ENCODE data around the gene IPCEF1.
"Not testable (repeated sequence)": the region's sequence is repeated elsewhere in the genome, so short reads cannot be mapped to it uniquely, and the experiment has no call there.

IPCEF1 gene

DNA sequence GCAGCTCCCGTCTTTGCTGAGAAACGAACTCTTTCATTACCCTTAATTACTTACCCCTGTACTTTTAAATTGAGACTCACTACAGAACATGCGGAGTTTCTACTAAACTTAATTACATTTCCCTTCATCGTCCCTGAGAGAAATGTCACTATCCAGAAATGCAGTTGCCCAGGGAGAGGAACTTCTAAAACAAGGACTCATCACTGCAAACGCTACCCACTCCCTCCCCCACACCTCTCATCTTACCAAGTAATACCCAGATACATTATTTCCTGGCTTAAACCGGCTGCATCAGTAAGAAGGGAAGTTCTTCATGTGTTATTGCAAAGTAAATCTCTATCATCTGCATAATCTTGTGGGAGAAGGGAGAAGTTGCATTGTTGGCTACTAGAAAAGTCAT, 138.3 kb downstream of the IPCEF1 start:
- peak; percentile 75 for DNase-seq

DNA sequence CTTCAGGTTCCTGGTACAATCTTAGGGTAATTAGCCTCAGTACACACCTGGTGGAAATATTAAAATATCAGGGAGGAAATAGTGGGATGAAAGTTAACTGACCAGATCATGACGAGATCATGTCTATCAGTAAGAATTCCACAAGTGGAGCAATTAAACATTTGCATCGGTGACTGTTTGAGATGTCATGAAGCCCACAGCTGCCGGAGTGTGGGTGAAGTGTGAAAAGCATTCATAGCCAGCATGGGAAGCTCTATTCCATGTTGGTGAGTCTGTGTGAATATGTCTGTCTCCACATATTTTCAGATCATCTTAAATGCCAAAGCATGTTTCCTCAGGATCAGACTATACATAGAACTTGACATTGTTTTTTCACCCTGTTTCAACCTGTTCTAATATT, 142.8 kb downstream of the IPCEF1 start:
- DNase-seq = no peak

DNA sequence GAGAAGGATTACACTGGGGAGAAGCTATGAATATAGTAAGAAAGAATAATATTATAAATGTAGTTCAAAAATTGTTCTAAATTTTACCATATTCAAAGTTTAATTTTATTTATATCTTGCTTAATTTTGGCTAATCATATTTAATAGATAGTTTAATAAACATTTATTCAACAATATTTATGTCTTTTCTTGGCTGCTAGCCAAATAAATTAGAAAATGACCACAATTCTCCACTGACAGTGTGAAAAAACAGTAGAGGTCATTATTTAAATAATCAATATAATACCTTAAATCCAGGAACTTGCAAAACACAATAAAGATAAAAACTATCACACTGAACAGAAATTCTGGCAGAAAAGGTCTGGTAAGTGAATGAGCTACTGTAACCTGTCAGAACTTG, 145.9 kb downstream of the IPCEF1 start:
- DNase-seq = no peak

DNA sequence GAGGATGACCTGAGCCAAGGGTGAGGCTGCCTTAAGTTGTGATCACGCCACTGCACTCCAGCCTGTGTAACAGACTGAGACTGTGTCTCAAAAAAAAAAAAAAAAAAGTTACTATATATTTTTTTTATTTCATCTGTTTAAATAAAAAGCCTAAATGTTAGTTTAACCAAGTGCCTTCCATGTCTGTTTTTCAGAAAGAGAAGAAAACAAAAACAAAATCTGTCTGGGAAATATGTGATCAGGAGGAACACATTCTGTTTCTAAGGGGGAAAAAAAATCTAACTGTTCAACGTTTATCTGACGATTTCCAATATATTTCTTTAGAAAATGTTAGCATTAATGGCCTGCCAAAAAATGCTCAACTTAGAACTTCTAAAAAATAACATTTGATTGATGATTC, 147.0 kb downstream of the IPCEF1 start:
- no peak for DNase-seq

DNA sequence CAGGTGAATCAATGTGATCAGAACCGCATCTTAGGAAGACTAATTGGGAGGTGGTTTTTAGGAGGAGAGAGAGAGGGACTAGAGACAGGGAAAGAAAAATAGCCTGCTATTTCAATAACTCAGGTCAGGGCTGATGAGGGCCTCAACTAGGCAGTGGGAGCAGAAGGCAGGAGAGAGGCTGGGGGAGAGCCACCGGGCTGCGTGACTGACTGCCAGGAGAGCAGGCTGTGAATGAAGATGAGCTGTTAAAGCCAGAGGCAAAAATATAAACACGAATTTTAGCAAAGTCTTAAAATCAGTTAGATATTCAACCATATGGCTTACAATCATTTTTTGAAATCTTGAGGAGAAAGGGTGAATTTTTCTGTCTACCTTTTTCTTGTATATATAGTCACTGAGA, 149.6 kb downstream of the IPCEF1 start:
- DNase-seq = no peak

DNA sequence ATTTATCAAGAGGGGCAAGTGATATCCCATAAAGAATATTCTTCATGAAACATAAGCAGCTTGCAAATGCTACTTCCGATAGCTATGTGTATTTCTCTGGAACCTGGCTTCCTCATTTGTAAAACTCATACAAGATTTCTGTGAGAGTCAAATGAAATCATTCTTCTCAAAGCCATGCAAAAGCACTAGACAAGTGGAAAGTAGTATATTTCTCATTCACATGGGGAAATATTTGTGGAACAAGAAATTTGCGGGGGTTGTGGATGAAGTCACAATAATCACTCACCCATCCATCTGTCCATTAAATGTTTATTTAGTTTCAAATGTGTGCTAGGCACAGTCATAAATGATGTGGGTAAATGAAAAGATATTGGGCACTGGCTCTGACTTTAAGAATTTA, 150.5 kb downstream of the IPCEF1 start:
- no peak for DNase-seq

DNA sequence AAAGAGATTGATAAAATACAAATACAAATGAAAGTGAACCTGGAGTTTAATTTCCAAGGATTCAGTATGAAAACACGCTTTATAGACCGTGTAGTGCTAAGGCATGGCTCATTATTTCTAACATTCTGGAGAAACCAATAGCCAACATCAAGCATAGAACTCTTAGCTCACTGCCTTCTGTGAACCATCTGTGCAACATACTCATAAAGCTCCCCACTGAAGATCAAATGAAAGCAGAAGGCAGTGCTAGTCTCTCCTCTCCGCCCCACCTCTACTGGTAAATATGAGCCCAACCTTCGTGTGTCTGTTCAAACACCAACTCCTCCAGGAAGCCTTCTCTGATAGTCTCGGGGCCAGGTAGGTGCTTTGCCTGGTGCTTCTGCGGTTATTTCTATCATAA, 153.6 kb downstream of the IPCEF1 start:
- no peak for DNase-seq

DNA sequence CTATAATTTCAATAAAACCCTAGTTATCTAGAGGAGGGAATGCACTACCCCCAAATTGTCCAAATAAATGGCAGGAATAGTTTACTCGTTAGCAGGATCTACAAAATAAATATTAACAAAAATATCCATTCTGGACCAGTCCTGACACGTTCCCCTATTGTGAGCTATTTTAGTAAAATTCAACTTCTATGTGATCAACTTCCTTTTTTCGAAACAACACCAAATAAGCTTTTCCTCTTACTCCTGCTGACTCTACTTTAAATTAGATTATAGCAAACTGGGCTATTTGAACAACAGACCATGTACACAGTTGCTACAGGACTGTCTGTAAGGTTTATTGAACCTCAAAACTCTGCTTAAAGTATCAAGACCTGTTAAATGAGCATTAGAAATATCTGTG, 154.3 kb downstream of the IPCEF1 start:
- peak; percentile 62 for DNase-seq

DNA sequence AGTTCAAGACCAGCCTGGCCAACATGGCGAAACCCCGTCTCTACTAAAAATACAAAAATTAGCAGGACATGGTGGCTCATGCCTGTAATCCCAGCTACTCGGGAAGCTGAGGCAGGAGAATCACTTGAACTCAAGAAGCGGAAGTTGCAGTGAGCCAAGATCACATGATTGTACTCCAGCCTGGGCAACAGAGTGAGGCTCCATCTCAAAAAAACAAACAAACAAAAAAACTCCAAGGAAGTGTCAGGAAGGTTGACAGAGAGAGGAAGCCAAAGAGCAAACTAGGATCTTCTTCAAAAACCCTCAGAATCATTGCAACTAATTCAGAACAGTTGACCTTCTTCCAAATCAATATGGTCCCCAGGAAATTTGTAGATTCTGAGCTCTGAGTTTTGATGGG, 154.9 kb downstream of the IPCEF1 start:
- not testable (repeated sequence) for DNase-seq

DNA sequence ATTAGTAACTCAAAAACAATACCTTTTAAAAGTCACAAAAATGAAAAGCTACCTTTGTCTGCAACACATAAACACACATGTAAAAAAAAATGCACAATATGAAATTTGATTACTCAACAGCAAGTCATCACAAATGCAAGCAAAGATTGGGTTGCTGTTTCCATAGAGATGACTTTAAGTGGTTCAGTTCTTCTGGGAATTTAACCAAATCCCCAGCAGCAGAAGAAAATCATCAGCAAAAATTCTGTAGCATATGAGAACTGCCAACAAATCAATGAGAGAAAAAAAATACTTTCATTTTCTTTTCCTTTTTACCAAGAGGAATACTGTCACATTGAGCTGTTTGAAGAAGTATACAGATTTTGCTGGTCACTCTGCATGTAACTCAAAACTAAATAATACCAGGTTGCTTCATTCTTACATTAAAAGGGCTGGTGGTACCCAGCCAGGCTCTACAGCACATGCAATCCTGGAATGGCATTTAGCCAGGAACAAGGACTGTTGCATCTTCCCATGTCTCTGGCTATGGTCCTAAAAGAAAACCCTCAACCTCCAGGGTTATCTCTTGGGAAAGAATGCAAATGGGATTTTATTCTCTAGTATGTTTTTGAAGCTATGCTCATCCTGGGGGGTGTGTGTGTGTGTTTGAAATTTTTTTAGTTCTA, 159.3 kb downstream of the IPCEF1 start:
- DNase-seq = no peak

DNA sequence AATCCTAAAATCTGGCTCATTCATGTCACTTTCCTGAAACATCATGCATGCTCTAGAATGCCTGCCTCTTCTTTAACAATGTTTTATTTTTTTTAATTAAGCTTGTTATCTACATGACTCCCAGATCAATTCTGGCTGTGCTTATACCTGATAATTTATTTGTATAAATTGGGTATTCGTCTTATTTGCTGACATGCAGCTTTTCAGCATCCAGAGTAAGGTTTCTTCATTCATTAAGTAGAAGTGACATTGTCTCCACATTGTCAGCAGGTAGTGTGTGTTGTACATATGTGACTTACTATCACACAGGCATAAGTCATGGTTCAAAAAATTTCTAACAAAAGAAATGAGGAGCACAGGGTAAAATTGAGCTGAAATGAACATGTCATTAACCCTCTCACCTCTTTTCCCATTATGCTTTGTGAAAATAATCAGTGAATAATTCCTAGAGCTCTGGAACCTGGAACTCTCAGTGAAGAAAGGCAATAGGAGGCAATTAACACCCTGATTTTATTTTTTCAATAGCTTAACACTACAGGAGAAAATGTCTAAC, 160.2 kb downstream of the IPCEF1 start:
- no peak for DNase-seq

DNA sequence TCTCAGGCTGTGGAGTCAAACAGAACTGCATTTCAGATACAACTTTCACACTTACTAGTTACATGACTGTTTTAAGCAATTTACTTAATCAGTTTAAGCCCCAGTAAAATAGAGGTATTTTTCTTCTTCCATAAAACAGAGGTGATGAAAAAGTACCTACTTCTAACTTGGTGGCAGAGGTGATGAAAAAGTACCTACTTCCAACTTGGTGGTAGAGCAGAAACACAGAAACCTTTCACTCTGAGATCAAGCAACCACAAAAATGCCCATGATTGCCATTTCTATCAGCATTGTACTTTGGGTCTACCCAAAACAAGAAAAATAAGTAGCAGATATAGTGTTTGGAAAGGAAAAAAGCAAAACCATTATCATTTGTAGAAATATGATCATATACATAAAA, 168.9 kb downstream of the IPCEF1 start:
- no peak for DNase-seq

DNA sequence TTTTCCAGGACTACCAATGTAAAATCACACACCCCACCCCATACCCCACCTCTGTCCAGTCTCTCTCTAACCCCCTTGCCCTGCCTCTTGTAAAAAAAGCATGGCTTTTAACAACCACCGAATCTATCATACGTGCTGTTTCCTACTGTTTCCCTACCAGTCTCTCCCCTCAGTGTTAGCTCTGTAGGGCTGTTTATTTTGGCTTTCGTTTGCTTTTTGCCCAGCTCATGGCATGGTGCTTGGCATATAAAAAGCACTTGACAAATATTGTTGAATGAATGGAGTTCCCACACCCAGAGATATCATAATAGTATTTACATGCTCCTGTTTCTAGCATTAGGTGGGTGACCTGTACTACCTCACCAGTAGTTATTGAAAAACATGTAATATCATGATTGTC, 169.4 kb downstream of the IPCEF1 start:
- no peak for DNase-seq

DNA sequence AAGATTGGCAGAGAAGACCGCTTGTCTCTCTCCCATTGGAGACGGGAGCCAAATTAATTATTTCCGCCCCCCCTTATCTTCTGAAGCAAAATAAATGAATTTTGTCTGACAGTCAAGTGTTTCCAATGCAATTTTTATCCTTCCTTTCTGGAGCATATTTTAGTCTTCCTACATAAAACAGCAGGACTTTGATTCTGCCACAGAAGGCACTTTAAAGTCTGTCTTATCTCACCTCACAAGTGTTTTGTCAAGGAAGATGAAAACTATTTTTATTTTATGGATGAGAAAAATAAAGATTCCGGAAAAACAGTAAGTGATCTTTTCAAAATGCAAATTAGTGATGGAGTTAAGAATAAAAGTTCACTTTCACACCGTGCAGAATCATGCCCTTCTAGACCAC, 177.2 kb downstream of the IPCEF1 start:
- no peak for DNase-seq

DNA sequence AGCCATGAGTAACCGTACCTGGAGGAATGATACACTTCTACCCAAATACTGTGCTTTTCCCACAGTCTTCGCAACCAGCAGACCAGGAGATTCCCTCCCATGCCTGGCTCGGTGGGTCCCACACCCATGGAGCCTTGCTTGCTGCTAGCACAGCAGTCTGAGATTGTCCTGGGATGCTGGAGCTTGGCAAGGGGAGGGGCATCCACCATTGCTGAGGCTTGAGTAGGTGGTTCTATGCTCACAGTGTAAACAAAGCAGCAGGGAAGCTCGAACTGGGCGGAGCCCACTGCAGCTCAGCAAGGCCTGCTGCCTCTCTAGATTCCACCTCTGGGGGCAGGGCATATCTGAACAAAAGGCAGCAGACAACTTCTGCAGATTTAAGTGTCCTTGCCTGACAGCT, 184.2 kb downstream of the IPCEF1 start:
- DNase-seq = not testable (repeated sequence)

DNA sequence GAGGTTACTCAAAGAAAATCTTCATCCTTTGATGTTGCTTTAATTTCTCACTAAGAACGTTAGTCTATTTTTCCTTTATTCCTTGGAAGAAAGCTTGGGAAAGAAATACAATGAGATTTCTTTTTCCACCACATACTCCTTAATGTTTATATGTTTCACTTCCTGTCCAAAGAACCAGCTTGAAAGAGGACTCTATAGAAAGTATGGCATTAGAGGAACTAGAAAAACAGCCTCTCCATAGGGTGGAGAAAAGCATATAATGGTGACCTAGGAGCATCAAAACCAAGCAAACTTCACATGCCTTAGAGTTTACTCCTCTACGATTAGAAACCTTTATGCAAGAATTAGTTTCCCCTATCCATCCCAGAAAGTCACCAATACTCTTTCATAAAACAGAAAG, 186.5 kb downstream of the IPCEF1 start:
- DNase-seq = peak; percentile 84

DNA sequence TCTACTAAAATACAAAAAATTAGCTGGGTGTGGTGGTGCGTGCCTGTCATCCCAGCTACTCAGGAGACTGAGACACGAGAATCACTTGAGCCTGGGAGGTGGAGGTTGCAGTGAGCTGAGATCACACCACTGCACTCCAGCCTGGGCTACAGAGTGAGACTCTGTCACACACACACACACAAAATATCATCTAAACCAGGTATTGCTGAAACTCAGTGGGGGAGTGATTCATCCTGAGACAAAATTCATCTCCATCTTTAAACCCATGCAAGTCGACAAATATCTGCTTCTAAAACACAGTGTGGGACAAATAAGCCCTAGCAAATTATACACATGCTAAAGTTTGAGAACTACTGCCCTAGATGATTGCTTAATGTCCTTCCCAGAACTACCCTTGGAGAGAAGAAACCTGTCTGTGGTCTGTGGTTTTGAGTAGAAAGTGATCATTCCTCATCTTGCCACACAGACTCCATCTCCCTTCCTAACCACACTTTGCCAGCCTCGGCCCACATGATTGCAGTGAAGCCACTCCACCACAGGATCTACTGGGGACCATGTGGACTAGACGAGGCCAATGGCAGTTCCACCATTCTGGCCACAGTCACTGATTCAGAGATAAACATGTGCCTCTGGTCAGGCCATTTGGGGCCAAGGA, 187.3 kb downstream of the IPCEF1 start:
- peak; percentile 99 for DNase-seq

DNA sequence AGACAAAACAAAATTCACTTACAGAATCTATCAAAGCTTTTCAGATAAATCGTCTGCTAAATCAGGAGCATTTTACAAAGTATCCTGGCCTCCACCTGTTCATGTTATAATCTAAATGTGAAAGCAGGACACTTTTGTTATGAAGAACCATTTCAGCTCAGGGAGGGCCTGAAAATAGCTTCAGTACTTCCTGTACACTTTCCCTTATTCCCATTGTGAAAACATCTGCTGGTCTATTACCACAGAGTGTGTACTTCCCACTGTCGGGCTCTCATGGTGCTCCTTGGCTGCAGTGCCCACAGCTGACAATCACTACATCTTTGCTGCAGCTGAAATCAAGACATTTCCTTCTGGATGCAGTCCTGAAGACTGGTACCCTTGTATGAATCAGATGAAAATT, 189.5 kb downstream of the IPCEF1 start:
- DNase-seq = peak; percentile 78

DNA sequence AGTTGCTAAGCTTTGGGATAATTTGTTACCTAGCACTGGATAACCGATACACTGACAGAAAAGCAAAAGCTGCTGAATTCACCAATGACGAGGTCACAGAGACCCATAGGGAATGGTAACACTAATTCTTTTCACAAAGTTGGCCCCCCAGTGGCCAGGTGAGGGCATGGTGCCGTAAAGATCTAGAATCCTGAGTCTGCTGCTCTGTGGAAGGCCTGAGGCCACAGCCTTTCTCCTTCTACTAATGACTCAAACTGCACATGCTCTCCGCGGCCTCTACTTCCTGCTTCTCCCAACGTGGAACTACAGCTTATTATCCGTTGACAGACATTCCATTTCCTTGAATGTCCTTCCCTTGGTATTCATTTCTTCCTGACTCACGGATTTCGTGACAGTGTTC, 190.5 kb downstream of the IPCEF1 start:
- DNase-seq = no peak

DNA sequence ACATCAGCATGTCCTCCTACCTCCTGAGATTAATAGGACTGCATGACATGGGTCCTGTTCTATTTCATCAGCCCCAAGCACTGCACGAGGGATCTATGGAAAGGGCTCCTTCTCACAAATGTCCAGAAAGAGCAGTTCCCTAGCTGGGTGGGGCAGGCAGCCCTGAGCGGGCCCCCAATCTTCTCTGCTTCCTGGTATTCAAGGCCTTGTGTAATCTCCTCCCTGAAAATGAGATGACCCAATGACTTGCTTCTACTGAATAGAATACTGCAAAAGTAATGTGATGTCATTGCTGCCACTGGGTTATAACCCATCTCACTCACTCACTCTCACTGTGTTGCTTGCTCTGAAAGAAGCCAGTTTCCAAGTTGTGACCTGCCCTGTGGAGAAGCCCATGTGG, 191.1 kb downstream of the IPCEF1 start:
- DNase-seq = peak; percentile 74

DNA sequence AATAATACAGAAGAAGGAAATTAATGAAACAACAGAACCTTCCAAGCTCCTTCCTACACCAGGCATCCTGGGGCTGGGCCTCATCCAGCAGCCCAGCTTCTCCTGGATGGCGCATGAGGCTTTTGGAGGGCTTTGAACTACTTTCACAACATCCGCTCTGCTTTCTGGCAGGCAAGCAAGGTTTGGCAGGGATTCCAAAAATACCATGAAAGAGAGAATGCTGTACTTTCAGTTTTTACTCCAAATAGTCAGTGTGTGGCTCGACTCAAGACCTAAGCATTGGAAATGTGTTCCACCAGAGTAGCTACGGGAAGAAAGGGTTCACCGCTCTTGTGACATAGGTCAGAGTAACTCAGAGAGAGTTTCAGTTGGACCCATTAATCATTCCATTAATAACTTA, 192.2 kb downstream of the IPCEF1 start:
- DNase-seq = peak; percentile 63

DNA sequence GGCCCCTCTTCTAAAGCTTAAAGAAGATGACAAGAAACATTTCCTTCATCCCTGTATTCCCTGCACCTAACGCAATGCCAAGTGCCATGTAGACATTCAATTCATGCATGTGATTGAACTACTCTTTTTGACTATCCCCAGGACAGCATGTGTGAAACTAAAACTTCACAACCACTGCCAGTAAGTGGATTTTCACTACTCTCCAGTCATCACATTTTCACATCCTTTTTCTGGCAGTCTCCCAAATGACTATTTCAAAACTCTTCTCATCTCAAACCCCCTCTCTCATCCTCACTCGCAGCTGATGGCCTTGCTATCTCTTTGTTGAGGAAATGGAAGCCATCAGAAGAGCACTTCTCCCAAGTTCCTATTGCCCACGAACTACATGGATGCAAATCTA, 194.9 kb downstream of the IPCEF1 start:
- peak; percentile 95 for DNase-seq

DNA sequence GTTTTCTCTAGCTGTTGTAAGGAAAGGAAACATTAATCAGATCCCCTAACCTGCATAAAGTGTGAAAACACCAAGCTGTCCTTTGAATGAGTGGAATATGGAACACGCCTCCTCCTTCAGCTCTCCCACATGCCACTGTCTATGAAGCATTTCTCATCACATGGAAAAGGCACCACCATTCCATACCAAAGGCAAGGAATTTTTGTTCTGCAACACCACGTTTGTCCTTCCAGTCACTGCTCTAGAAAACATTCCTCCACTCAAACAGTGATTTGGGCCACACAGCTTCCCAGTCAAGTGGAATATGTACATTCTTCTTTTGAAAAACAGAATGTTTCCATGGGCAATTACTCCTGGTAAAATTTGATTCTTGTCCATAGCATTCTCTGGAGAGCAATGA, 197.5 kb downstream of the IPCEF1 start:
- no peak for DNase-seq

DNA sequence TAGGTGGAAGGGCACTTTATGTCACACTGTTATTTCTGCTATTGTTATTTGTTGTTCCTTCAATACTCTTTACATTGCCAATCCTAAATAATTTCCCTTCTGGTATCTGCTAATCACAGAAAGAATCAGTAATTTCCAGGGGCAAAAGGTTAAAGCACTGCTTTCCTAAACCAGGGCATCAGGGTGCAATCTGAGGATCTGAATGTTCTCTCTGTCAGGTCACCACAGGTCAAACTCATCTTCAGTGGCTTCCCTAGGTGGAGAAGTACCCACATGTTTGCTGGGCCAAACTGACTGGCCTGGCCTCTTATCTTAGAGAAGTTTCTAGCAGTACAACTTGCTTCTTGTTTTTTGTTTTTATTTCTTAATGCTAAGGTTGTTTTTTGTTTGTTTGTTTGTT, 198.9 kb downstream of the IPCEF1 start:
- no peak for DNase-seq

DNA sequence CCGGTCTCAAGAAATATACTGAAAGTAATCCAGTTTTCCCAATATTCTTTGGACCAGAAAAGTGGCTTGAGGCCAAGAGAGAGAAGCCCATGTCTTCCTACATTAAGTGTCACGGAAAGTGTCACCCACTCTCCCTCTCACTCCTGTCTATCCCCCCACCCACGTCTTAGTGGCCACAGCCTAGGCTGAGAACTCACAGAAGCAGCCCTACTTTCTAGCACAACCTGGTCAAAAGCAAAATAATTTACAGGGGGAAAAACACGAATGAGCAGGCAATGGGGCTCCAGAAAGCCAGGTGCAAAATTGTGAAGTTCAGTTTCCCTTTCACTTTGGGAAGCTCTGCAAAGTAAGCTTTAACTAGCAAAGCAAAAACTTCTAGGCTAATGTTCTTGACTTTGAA, 199.5 kb downstream of the IPCEF1 start:
- DNase-seq = no peak
